ENCODE measurements around the gene DUOX1. TPM values are rescaled to one million over a fixed set of nuclear protein-coding genes. Genes with fewer than 3 reads are reported as not detected.

DUOX1 gene
- total and polyA plus RNA-seq, 2 of the 13 experiments (the other 11 are each of a cell fraction or from before 2014, with no cell fraction given): 0.03 TPM; not detected in 1

DNA sequence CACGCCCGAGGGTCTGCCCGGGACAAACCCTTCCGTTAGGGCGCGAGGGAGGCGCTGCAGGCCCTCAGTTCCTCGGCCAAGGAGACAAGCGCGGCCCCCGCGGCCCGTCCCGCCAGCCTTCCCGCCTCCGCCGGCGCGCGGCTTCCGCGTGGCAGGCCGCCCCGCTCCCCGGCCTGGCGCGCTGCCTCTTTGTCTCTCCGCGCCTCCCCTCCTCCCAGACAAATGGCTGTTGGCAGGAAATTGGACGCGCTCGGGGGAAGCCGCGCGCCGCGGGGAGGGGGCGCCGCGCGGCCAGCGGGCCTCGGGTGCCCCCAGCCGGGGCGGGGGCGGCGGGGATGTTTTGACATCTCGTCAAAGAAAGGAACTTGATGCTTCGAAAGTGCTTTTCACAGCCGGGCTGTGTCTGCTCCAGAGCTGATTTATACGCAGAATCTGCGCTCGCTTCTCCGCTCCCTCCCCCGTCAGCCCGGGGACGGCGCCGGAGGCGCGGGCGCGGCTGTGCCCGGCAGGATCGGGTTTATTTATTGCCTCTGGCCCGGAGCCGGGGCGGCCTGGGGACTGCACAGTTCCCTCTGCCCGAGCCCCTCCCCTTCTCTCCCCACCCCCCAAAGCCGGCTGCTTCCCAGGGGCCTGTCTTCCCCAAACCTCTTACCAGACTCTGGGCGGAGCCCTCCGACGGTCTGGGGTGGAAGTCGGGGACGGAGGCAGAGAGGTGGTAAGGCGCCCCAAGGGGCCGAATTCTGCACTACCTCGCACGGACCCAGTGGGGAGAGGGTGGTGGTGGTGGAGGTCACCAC, 37.2 kb downstream of the DUOX1 start (continued):
- peak; percentile 66 for TF ChIP-seq PHF8 (CRISPR knock-in tag; IDR thresholded peaks at IDR 0.05)
- no peak for TF ChIP-seq HDAC2 (CRISPR knock-in tag; IDR thresholded peaks at IDR 0.05)
- 0 out of 2 replicates have a peak, but pooled peaks have one; percentile 43 for TF ChIP-seq KDM5B (CRISPR knock-in tag; IDR thresholded peaks at IDR 0.05; ENCODE audit: borderline replicate concordance)
- peak; percentile 70; the same call in 1 of the 2 replicates for TF ChIP-seq ZNF563 (CRISPR knock-in tag; IDR thresholded peaks at IDR 0.05)
- no peak for TF ChIP-seq RBAK (CRISPR knock-in tag; IDR thresholded peaks at IDR 0.05)
- TF ChIP-seq RFXAP (CRISPR knock-in tag; IDR thresholded peaks at IDR 0.05; ENCODE audit: borderline replicate concordance): 0 out of 2 replicates have a peak, but pooled peaks have one; percentile 10
- peak; percentile 56 for TF ChIP-seq RBM22 (optimal IDR thresholded peaks at IDR 0.05; ENCODE audit: low read length)
- TF ChIP-seq, protein P1, sequence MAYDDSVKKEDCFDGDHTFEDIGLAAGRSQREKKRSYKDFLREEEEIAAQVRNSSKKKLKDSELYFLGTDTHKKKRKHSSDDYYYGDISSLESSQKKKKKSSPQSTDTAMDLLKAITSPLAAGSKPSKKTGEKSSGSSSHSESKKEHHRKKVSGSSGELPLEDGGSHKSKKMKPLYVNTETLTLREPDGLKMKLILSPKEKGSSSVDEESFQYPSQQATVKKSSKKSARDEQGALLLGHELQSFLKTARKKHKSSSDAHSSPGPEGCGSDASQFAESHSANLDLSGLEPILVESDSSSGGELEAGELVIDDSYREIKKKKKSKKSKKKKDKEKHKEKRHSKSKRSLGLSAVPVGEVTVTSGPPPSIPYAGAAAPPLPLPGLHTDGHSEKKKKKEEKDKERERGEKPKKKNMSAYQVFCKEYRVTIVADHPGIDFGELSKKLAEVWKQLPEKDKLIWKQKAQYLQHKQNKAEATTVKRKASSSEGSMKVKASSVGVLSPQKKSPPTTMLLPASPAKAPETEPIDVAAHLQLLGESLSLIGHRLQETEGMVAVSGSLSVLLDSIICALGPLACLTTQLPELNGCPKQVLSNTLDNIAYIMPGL (CRISPR knock-in tag; IDR thresholded peaks at IDR 0.05; ENCODE audit: borderline replicate concordance in 1 of 2, low read depth in 1 of 2): peak; percentile 55 to 76
- TF ChIP-seq NONO (IDR thresholded peaks at IDR 0.05): no peak
- no peak for TF ChIP-seq NONO (CRISPR knock-in tag; conservative IDR thresholded peaks at IDR 0.05)
- TF ChIP-seq, protein P2, sequence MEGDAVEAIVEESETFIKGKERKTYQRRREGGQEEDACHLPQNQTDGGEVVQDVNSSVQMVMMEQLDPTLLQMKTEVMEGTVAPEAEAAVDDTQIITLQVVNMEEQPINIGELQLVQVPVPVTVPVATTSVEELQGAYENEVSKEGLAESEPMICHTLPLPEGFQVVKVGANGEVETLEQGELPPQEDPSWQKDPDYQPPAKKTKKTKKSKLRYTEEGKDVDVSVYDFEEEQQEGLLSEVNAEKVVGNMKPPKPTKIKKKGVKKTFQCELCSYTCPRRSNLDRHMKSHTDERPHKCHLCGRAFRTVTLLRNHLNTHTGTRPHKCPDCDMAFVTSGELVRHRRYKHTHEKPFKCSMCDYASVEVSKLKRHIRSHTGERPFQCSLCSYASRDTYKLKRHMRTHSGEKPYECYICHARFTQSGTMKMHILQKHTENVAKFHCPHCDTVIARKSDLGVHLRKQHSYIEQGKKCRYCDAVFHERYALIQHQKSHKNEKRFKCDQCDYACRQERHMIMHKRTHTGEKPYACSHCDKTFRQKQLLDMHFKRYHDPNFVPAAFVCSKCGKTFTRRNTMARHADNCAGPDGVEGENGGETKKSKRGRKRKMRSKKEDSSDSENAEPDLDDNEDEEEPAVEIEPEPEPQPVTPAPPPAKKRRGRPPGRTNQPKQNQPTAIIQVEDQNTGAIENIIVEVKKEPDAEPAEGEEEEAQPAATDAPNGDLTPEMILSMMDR (CRISPR knock-in tag; IDR thresholded peaks at IDR 0.05): peak; percentile 68
- TF ChIP-seq AGO1 (IDR thresholded peaks at IDR 0.05; ENCODE audit: low read depth, low read length, poor library complexity, severe bottlenecking): peak; percentile 95
- TF ChIP-seq ZGPAT (CRISPR knock-in tag; IDR thresholded peaks at IDR 0.05): peak; percentile 3; the same call in 1 of the 2 replicates
- no peak for TF ChIP-seq NBN (conservative IDR thresholded peaks at IDR 0.05)
- peak; percentile 59; the same call in 1 of the 2 replicates for TF ChIP-seq ZSCAN31 (CRISPR knock-in tag; IDR thresholded peaks at IDR 0.05; ENCODE audit: low read depth)
- TF ChIP-seq, protein P3, sequence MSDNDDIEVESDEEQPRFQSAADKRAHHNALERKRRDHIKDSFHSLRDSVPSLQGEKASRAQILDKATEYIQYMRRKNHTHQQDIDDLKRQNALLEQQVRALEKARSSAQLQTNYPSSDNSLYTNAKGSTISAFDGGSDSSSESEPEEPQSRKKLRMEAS (IDR thresholded peaks at IDR 0.05): peak; percentile 69
- peak; percentile 93 for TF ChIP-seq ZFX (CRISPR knock-in tag; IDR thresholded peaks at IDR 0.05; ENCODE audit: low read depth)
- TF ChIP-seq SIX4 (CRISPR knock-in tag; IDR thresholded peaks at IDR 0.05): no peak
- peak; percentile 75; the same call in 1 of the 2 replicates for TF ChIP-seq ZNF777 (CRISPR knock-in tag; IDR thresholded peaks at IDR 0.05)
- TF ChIP-seq E2F1 (CRISPR knock-in tag; IDR thresholded peaks at IDR 0.05): no peak; the same call in 1 of the 2 replicates
- peak; percentile 43; the same call in 1 of the 2 replicates for TF ChIP-seq SP4 (CRISPR knock-in tag; IDR thresholded peaks at IDR 0.05)
